Neural progenitor cell (in vitro differentiated cells): ENCODE data around the gene ZFPM1. TPM values are rescaled to one million over a fixed set of nuclear protein-coding genes. Genes with fewer than 3 reads are reported as not detected.

Source experiments
- DNase-seq: peaks from one replicate; pipeline ENCODE4 v3.0.0-alpha.2; 2016; ENCODE audit warnings: low spot score
- H2AFZ ChIP-seq: fragments of 200-600 bp; sonication (generic); replicated peaks from 2 replicates; pipeline ENCODE4 v1.6.1; 2016; ENCODE audit warnings: antibody characterized with exemption
- H3F3A ChIP-seq: fragments of 200-600 bp; sonication (generic); 2 replicates; pipeline ENCODE4 v1.6.1; 2016; ENCODE audit warnings: antibody characterized with exemption, low read depth
- H3K27ac ChIP-seq: fragments of 200-600 bp; sonication (generic); 2 replicates; pipeline ENCODE4 v1.5.1; 2016; ENCODE audit warnings: mild to moderate bottlenecking
- H3K27me3 ChIP-seq: fragments of 200-600 bp; sonication (generic); 2 replicates; pipeline ENCODE4 v1.6.1; 2016; ENCODE audit warnings: mild to moderate bottlenecking, moderate library complexity
- H3K36me3 ChIP-seq: fragments of 200-600 bp; sonication (generic); 2 replicates; pipeline ENCODE4 v1.5.1; 2016
- H3K4me1 ChIP-seq: fragments of 200-600 bp; sonication (generic); 2 replicates; pipeline ENCODE4 v1.6.1; 2016; ENCODE audit warnings: mixed run types
- H3K4me2 ChIP-seq: fragments of 200-600 bp; sonication (generic); 2 replicates; pipeline ENCODE4 v1.6.1; 2016
- H3K4me3 ChIP-seq: fragments of 200-600 bp; sonication (generic); 2 replicates; pipeline ENCODE4 v1.5.1; 2016
- H3K79me2 ChIP-seq: fragments of 200-600 bp; sonication (generic); 2 replicates; pipeline ENCODE4 v1.6.1; 2016; ENCODE audit warnings: low read depth
- H3K9ac ChIP-seq: fragments of 200-600 bp; sonication (generic); 2 replicates; pipeline ENCODE4 v1.6.1; 2016
- H3K9me3 ChIP-seq: fragments of 200-600 bp; sonication (generic); 2 replicates; pipeline ENCODE4 v1.5.1; 2016; ENCODE audit warnings: low read depth
- H4K20me1 ChIP-seq: fragments of 200-600 bp; sonication (generic); 2 replicates; pipeline ENCODE4 v1.6.1; 2016; ENCODE audit warnings: low read depth
- H3K27ac Mint-ChIP-seq: 3 replicates; pipeline ENCODE4 v1.8.0; 2021; ENCODE audit warnings: mixed read lengths
- H3K27me3 Mint-ChIP-seq: 2 replicates; pipeline ENCODE4 v1.8.0; 2022; ENCODE audit warnings: low read depth, mild to moderate bottlenecking, inconsistent platforms, moderate library complexity, mixed read lengths; ENCODE audit not compliant: insufficient read depth
- H3K36me3 Mint-ChIP-seq: 3 replicates; pipeline ENCODE4 v1.8.0; 2021; ENCODE audit warnings: mixed read lengths
- H3K4me1 Mint-ChIP-seq: 3 replicates; pipeline ENCODE4 v1.8.0; 2021; ENCODE audit warnings: mixed read lengths
- H3K4me3 Mint-ChIP-seq: 3 replicates; pipeline ENCODE4 v1.8.0; 2021; ENCODE audit warnings: mild to moderate bottlenecking, moderate library complexity, mixed read lengths
- H3K9me3 Mint-ChIP-seq: 3 replicates; pipeline ENCODE4 v1.8.0; 2020; ENCODE audit warnings: mixed read lengths
- CTCF ChIP-seq: fragments of 200-600 bp; sonication (generic); IDR thresholded peaks from 2 replicates; pipeline ENCODE4 v1.5.1; 2017; ENCODE audit warnings: antibody characterized with exemption, mild to moderate bottlenecking
- EZH2 ChIP-seq: fragments of 200-600 bp; sonication (generic); IDR thresholded peaks from 2 replicates; pipeline ENCODE4 v1.6.1; 2017; ENCODE audit warnings: antibody characterized with exemption, mild to moderate bottlenecking, moderate library complexity
- EZH2phosphoT487 ChIP-seq: fragments of 200-600 bp; sonication (generic); IDR thresholded peaks from 2 replicates; pipeline ENCODE4 v1.6.1; 2017; ENCODE audit warnings: antibody characterized with exemption
- total RNA-seq: library from RNA; depleted of rRNA; stranded (reverse); fragments of >200 nt; gene quantifications from 2 replicates; pipeline ENCODE4 v1.2.3, GENCODE V29; 2015; ENCODE audit warnings: low replicate concordance

ZFPM1 gene
- total RNA-seq, 1 donor from 2014 or later = 0.36 TPM

- no peaks in the 10 kb centered on the region for H4K20me1 ChIP-seq
Observed at GRCh38 chr16:88411951-88412576, 41.0 kb upstream of the ZFPM1 start.

GRCh38 chr16:88412766-88413165 lies 40.3 kb upstream of the ZFPM1 start:
- Mint-ChIP-seq H3K4me3 (no peak overlapping the region), H3K9me3 (no peaks in the 10 kb centered on the region)

More at GRCh38 chr16:88411951-88412576, 41.0 kb upstream of the ZFPM1 start:
- no peak for DNase-seq
- H3K27me3 ChIP-seq = no peaks in the 10 kb centered on the region
- H3K9ac ChIP-seq = no peak overlapping the region
- Mint-ChIP-seq H3K9me3 (no peaks in the 10 kb centered on the region), H3K4me1 (peaks cover 3% of the 10 kb centered on the region), H3K36me3 (no peaks in the 10 kb centered on the region), H3K4me3 (peak overlapping the region; percentile 38), H3K27ac (peak overlapping the region; percentile 21), H3K27me3 (peaks cover 10% of the 10 kb centered on the region)
- H3K27ac ChIP-seq = no peak overlapping the region
- H2AFZ ChIP-seq = no peak overlapping the region
- no peaks in the 10 kb centered on the region for H3K9me3 ChIP-seq
- TF ChIP-seq CTCF (no peak), EZH2 (no peak), EZH2phosphoT487 (no peak)
- no peak overlapping the region for H3K4me3 ChIP-seq
- H3K4me1 ChIP-seq = no peaks in the 10 kb centered on the region
- no peaks in the 10 kb centered on the region for H3F3A ChIP-seq
- H3K36me3 ChIP-seq = no peaks in the 10 kb centered on the region
- H3K79me2 ChIP-seq = no peaks in the 10 kb centered on the region
- H3K4me2 ChIP-seq = no peak overlapping the region

GRCh38 chr16:88413231-88413630 lies 39.8 kb upstream of the ZFPM1 start:
- H3K9me3 Mint-ChIP-seq = no peaks in the 10 kb centered on the region
- no peak overlapping the region for H3K4me2 ChIP-seq
- H3F3A ChIP-seq = no peaks in the 10 kb centered on the region
- TF ChIP-seq CTCF (no peak), EZH2 (no peak), EZH2phosphoT487 (no peak)
- H3K4me3 Mint-ChIP-seq = no peak overlapping the region
- no peaks in the 10 kb centered on the region for H3K9me3 ChIP-seq
- H3K4me1 Mint-ChIP-seq = peaks cover 3% of the 10 kb centered on the region
- peaks cover 7% of the 10 kb centered on the region for H3K27me3 Mint-ChIP-seq
- no peaks in the 10 kb centered on the region for H3K36me3 ChIP-seq
- H3K36me3 Mint-ChIP-seq = no peaks in the 10 kb centered on the region
- H3K27me3 ChIP-seq = no peaks in the 10 kb centered on the region
- no peaks in the 10 kb centered on the region for H3K4me1 ChIP-seq
- H2AFZ ChIP-seq = no peak overlapping the region
- H4K20me1 ChIP-seq = no peaks in the 10 kb centered on the region
- no peaks in the 10 kb centered on the region for H3K79me2 ChIP-seq
- no peak overlapping the region for H3K9ac ChIP-seq
- no peak overlapping the region for H3K4me3 ChIP-seq
- DNase-seq = no peak
- H3K27ac Mint-ChIP-seq = no peak overlapping the region
- H3K27ac ChIP-seq = no peak overlapping the region

More at GRCh38 chr16:88412766-88413165, 40.3 kb upstream of the ZFPM1 start:
- no peak overlapping the region for H3K27ac ChIP-seq
- DNase-seq = no peak
- no peaks in the 10 kb centered on the region for H3K9me3 ChIP-seq
- H3K9ac ChIP-seq = no peak overlapping the region
- no peaks in the 10 kb centered on the region for H3K36me3 ChIP-seq
- H4K20me1 ChIP-seq = no peaks in the 10 kb centered on the region
- H3K27me3 ChIP-seq = no peaks in the 10 kb centered on the region
- H3F3A ChIP-seq = no peaks in the 10 kb centered on the region
- no peak overlapping the region for H3K4me2 ChIP-seq
- TF ChIP-seq EZH2 (no peak), CTCF (no peak), EZH2phosphoT487 (no peak)
- no peaks in the 10 kb centered on the region for H3K79me2 ChIP-seq
- H3K4me3 ChIP-seq = no peak overlapping the region
- Mint-ChIP-seq H3K36me3 (no peaks in the 10 kb centered on the region), H3K4me1 (peaks cover 3% of the 10 kb centered on the region), H3K27ac (no peak overlapping the region), H3K27me3 (peaks cover 7% of the 10 kb centered on the region)
- H2AFZ ChIP-seq = no peak overlapping the region
- no peaks in the 10 kb centered on the region for H3K4me1 ChIP-seq
